Stimulated activated CD8-positive, alpha-beta memory T cell treated with anti-CD3 and anti-CD28 coated beads, Interleukin-2, amount 100 ng/mL, for 1 hour (primary cell): Measurements from ENCODE around the gene RBM18.

Experiments
- DNase-seq, 2 donors: peaks; one replicate each; pipeline ENCODE4 v3.0.0-alpha.2; 2020; ENCODE audit warnings: low read depth in 2 of 2

The RBM18 gene

DNA sequence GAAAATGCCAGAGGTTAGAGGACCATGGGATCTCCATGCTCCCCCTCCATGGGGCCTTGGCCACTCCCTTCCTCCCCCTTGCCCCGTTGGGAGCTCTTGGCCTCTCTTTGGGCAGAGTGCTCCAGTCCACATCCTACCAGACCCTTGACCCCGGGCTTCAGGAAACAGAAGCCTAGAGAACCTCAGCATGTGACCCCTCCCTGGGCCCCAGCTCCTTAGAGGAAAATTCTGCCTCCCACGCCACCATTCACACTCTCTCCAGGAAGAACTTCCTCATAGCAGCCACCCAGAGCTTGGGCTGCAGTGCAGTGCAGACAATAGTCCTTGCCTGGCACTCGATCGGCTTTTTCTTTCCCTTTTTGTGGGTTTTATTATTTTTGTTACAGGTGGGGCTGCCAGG lies 41.8 kb downstream of the RBM18 start:
- no peak for DNase-seq

DNA sequence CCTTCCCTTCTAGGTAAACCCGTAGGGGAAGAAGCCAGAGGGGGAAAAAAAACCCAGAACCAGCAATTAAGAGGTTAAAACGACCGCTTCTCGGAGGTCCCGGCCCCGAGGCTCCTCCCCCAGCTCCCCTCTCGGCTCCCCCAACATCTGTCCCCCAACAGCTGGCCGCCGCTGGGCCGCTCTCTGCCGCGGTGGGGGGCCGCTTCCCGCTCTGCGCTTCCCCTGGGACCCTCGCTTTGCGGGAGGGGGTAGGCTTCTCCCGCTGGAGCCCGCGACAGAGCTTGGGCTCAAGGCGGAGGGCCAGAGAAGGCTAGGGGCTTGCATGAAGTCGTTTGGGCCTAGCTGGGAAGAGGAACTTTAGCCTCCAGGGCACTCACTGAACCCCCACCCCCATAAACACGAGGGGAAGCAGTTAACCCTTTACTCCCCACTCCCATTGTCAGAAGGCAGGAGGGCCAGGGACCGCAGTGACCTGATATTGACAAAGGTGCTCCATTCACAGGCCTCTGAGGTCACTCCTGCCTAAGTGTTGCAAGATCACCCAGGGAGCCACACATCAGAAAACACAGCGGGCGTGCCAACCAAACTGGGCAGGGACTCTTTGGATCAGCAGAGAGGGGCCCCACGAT lies 43.3 kb downstream of the RBM18 start:
- DNase-seq, result no peak

DNA sequence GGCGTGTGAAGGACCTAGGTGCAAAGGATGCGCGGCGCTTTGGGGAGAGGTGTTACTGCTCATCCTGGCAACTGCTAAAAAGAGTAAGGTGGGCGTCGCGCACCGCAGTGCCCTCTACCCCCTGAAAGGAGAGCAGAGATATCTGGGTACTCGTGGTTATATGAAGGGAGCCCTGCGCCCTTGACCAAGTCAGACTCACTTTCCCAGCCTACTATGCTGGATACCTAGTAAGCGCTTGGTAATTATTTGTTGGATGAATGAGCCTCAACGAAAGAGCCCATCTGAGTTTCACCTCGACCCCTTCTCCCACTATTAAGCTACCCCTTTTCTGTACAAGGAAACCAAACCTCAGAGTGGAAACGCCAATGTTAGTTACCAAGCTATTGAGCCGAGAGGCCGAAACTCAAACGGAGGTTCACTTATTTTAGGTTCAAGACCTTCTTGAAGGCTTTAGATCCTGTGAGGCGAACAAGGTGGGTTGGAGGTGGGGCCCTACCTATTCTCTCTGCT lies 43.9 kb downstream of the RBM18 start:
- no peak for DNase-seq

DNA sequence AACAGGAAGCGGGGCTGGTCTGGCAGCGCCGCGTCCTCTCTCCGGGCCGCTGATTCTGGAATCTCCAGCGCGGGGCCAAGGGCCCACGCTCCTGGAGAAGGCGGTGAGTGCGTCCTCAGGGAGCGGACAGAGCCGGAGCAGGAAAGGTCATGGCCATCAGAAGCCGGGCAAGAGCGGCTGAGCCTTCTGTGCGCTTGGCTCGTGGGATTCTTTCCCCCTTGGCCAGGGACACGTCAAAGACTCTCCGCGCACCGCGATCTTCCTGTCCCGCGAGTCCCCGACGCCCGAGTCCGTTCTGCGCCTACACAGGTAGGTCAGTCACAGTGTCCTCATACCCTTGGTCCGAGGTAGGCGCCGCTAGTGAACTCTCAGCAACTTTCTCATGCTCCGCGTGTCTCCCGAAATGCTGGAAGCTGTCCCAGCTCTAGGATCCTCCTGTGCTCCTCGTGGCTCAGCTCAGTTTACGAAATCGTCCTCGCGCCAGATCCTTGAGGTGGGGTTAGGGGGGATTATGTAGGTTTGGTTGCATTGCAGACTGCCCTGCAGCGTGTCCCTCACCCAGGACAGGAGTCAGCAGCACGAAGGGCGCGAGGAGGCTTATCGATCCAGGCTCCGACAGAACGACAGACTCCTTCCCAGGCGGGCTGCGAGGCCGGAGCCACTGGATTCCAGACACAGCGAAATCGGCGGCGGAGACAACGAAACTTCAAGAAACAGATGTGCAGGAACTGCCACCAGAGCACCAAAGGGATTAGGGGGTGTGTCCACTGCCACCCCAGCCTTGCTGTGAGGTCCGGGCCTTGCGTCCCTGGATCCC lies 44.6 kb downstream of the RBM18 start:
- DNase-seq, result no peak

DNA sequence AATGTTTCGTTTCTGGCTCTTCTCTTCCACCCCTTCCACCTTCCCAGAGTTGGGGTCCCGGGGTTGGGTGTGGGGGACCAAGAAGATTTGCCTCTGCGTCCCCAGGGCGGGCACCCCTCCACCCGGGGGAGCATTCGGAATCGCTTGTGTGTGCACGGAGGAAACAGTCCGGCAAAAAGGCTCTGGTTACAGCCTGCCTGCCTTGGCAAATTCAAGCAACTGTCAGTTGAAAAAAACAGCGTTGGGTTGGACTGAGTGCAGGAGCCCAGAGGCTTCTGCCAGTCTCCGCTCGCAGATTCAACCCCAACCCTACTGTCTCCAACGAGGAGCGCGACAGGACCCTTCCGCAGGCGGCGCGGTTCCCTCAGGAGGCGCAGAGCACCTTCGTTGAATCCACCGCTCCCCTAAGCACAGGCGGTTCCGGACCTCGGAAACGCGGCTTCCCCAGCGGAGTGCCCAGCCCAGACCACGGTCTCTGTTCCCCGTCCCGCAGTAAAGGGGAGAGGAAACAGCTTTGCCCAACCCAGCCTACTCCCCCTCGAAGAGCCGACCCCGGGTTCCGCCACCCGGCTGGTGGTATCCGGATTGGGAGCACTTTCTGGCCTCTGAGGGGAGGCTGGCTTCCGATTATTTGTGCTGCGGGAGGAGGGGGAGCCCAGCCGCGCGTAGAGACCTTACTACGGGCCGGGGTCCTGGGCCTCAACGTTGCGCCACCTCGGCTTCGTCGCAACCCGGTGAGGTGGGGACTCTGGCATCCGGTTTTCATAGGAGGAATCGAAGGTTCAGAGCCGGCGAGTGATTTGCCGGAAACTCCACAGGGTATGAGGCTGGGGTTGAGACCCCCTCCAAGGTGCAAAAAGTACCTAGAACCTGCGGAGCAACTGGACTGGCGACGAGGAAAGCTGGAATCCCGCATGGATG lies 45.4 kb downstream of the RBM18 start:
- no peak for DNase-seq

DNA sequence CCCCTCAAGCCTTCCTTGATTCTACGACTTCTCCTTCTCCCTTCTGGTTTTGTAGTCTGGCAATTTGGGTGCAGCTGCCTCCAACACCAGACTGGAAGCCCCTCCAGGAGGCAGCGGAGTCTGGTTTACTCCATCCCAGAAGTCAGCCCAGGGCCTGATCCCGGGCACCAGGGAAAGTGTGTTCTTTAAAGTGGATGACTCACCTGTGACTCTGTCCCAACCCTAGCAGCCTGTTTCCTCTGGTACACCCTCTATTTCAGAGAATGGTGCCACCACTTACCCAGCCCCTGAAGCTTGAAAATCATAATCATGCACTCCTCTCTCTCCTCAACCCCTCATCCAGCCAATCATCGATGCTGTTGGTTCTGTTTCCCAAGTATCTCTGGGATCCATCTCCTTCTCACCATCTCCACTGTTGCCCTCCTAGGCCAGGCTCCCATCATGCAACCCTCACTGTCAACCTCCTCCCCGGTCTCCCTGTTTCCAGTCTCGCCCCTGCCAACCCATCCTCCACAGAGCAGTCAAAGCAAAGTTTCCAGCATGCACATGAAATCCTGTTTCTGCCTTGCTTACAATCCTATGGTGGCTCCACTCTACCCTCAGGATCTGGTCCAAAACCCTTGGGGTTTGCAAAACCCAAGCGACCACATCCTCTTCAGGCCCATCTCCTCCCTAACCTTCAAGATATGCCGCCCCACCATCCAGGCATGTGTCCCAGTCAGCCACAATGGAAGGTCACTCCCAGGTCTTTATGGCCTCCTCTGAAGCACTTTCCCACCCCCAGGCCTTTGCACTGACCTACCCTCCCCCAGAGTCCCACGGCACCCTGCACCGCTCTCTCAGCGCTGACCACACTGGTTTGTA lies 46.3 kb downstream of the RBM18 start:
- no peak for DNase-seq

DNA sequence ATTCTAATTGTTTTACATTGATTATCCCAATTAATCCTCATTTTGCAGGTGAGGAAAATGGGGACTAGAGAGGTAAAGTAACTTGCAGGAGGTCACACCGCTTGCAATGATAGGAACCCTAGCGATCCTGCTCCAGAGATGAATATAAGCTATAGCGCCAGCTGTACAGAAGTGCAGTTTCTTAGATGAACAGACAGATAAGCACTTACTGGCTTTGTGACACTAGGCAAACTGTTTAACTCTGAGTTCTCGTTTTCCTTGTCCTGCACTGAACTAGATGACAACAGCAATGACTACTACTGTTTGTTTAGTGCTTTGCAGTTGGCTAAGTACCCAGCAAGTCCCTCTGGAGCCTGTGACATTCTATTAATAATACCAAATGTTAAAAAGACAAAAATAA lies 47.0 kb downstream of the RBM18 start:
- no peak for DNase-seq

DNA sequence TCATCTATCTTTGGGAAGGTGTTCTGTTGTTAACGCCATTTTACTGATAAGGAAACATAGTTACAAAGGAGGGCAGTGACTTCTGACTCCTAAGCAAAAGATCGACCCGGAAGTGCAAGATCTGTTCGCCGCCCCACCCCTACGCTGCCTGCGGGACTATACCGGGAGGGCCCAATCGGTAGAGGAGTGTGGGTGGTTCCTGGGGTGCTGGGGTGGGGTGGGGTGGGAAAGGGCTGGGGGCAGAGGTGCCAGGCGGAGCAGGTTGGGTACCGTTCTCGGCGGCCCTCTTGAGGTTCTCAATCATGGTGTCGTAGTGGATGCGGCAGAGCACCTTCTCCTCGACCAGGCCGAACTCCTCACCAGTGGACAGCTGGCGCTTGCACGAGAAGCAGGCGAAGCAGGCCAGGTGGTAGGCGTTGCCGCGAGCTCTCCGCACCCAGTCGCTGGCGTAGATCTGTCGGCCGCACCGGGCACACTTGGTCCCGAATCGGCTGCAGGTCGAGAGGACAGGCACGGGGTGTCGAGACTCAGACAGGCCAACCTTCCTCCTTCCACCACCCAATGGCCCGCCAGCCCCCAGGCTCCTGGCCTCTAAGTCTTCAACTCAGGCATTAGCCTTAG lies 47.7 kb downstream of the RBM18 start:
- no peak for DNase-seq

DNA sequence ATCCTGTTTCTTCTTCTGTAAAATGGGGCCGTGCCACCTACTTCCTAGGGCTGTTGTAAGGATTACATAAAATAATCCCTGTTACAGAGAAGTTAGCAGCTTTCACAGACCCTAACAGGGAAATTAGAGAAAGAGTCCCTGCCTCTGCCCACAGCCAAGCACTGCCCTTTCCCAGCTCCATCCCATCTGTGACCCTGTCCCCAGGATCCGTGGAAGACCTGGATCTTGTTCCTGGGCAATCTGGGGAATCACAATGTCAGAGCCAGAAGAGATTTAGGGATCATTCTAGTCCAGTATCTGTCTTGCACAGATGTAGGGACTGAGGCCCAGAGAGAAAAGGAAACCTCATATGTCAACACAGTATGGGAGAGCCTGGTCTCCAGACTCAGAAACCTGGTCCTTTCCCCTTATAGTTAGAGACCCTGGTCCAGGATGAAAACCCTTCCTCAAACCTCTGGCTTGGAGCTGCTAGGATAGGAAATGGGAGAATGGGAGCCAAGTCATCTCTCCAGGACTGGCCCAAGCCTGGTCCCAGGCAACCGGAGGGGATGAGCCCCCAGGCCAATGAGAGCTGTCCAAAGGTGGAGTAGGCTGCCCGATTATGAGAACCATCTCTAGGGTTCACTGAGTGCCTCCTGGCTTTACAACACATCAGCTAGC lies 48.4 kb downstream of the RBM18 start:
- DNase-seq, result no peak

DNA sequence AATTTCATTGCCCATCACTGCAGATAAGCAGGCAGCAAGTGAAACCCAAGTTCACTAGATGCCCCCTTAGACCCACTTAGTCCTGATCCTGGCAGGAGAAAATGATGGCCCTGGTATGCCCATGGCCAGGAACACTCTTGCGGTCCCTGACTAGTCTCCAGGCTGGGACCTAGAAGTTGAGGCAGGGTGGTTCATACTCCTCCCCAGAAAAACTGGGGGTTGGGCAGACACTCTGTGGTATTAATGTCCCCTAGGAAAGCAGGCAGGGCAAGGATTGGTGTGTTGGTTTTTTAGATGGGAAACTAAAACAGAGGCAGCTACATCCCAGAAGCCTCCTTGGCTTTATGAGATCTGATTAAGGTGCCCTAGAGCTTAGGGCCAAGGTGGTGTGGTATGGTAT lies 49.0 kb downstream of the RBM18 start:
- no peak for DNase-seq

DNA sequence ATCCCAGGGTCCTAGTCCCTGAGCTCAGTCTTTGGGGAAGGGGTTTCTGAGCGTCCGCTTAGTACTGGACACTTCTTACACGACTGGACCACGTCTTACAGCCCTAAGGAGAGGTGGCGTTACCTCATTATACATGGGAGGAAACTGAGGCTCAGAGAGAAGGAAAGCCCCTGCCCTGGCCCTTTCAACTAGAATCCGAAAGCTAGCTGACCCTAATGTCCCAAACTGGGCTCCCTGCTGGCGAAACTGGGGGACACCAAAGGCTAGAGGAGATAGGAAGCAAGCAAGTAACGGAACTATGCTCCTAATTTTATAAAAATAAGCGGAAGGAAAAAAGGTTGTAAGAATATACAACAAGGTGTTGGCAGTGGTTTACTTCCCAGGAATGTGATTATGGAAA lies 50.1 kb downstream of the RBM18 start:
- DNase-seq, result no peak

DNA sequence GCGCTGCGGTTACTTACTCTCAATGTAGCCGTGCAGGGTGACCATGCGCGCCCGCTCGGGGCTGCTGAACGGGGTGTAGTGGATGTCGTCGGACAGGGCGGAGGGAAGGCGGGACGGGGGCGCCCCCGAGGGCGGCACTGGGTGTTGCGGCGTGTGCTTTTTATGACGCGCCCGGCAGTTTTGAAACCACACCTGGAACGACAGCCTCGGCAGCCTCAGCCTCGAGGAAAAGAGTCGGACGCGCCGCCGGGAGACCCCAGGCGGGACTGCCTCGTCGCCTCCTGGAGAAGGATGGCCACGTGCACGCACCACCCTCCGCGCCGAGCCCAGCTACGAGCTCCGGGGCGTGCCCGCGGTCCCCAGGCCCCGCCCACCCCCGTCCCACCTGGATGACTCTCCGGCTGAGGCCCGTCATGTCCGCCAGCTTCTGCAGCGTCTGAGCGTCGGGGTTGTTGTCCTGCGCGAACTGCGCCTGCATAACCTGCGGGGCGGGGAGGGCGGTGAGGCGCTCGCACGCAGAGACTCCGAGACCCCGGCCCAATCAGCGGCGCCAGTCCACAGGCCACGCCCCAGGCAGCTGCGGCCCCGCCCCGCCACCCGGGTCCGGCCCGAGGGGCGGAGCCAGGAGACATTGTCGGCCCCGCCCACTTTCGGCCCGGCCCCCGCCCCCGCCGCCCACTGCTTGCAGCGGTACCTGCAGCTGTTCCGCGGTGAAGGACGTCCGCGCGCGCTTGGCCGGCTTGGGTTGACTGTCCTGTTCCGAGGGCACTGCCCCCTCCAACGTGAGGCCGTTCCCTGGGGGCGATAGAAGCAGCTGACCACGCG lies 50.8 kb downstream of the RBM18 start:
- peak; percentile 12 to 19 for DNase-seq

DNA sequence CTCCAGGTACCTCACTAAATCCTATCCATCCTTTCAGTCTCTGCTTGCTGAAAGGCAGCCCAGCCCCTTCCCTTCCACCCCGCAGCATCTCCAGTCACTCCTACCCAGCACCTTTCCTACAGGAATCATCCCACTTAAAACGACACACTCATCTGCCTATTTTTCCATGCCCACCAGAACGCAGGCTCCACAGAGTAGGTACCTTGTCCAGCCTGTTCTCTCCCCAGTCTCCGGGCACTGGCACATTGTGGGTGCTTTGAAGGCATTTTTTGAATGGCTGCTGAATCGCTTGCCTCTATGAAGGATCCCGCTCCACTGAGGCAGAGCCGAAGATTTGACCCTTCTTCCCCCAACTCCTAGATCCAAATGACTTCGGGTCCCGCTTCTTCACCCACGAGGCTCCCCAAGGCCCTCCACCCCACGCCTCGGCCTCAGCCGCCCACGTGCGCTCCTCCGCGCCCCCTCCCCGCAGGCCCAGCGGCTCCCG lies 51.5 kb downstream of the RBM18 start:
- no peak for DNase-seq

DNA sequence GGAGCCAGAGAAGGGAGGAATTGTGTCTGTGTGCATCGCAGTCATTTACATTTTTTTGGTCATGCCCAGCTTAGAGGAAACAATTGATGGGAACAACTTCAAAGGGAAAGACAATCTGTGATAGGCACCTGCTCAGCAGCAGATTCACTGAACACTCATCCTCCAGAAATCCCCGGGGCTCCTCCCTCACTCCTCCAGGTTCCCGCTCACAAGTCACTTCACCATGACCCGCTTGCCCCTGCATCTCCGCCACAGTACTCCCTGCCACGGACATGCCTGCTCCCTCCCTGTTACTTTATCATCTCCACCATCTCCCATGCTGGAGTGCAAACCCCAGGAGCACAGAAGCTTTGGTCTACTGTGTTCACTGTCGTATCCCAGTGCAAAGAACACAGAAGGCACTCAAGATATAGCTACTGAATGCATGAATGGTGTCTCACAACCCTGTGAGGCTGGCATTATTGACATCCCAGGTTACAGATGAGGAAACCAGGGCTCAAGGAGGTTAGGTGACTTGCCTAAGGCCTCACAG lies 52.1 kb downstream of the RBM18 start:
- DNase-seq, result no peak

DNA sequence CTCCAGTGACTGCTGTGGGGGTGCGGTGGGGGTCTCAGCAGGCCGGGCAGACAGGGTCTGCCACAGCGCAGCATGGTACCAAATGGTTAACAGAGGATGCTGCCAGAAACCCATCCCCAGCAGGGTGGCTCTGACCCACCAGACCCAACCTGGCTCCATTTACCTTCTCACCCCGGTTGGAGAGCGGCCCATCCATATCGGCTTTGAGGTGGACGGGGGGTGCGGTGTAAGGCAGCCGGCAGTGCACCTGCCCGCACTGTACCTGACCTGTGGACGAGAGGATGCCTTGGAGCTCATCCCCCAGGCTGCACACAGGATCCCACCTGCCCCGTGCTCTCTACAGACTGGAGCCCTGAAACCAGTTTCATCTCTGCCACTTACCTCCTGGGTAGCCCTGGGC lies 55.2 kb downstream of the RBM18 start:
- no peak for DNase-seq

DNA sequence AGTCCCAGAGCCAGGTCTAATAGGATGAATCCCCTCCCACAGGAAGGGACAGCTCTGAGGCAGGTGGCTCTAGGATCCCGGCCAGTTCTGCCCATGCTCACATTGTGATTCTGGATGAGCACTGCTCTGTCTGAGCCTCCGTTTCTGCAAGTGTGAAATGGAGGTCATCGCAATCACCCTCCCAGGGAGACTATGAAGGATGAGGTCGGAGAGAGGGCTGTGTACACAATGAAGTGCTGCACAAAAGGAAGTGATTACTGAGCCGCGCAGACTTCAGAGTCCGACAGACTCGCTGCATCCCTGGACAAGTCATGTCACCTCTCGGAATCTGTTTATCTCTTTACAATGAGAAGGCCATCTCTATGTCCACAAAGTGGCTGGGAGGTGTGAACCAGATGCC lies 57.5 kb downstream of the RBM18 start:
- no peak for DNase-seq

DNA sequence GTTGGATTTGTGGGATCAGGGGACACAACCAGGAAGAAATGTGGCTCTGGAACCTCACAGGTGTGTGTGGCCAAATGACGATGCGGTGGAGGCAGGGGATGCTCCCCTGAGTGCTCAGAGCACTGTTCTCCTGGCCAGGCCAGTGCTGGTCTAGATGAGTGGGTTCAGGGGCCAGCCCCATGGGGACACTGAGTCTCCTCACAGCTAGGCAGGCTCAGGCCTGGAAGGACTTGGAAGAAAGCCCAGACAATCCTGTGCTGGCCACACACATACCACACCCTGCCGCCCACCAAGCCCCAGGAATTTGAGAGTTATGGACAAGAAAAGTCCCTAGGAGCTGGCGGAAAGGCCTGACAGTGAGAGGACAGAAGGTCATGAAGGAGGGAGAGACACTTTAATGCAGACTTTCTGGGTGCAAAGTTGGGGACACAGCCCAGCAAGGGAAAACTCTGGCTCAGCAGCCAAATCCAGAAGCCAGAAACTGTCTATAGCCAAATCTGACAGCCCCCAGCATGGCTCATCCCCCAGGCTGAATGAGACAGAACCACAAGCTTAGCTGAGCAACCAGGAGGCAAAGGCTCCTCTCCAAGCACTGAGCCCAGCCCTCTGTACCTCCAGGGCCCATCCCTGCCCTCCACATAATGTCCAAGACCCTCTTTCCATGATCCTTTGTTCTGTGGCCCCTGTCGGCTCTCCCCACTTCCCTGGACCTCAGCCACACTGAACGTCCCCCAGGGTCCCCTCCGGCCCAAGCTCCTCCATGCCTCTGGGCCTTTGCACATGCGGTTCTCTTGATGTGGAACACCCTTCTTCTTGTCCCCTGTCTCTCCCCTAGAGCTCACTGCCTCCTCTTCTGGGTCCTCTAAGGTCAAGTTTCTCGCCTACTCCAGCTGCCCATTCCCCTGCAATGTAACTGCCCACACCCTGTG lies 58.3 kb downstream of the RBM18 start:
- no peak for DNase-seq

DNA sequence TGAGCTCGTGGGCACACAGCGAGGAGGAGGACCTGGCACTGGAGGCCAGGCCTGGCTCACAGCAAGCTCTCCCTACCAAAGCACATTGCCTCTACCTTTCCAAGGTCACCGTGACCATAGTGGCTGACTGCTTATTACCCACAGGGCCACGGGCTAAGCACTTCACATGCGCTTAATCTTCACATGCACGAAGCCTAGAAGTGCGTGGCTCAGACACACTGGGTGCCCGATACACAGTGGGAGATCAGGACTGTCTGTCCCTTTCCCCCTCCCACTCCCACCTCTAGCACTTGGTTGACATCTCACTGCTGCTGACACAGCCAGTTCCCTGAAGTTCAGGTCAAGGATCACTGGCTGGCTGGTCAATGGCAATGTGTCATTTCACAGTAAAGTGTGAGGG lies 59.5 kb downstream of the RBM18 start:
- DNase-seq, result no peak
